Measurements from ENCODE around the gene ATP1A4.

DNA sequence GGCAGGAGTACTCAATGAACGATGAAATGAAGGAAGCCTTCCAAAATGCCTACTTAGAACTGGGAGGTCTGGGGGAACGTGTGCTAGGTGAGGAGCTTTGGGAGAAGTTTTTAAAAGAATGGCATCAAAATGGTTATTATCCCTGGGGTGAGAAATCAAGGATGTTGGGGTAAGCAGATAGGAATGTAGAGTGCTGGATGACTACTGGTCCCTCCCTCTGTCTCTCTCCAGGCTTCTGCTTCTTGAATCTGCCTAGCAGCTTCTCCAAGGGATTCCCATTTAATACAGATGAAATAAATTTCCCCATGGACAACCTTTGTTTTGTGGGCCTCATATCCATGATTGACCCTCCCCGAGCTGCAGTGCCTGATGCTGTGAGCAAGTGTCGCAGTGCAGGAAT, 20.0 kb downstream of the ATP1A4 start:
- TF ChIP-seq EP300 (IDR thresholded peaks at IDR 0.05; ENCODE audit: borderline replicate concordance in 1 of 2, control insufficient read depth in 1 of 2, low read depth in 2 of 2, low read length in 2 of 2) (no peak), CHD1 (IDR thresholded peaks at IDR 0.05; ENCODE audit: low read depth, low read length) (no peak), GABPA (IDR thresholded peaks at IDR 0.05; ENCODE audit: low read depth) (no peak), BRCA1 (IDR thresholded peaks at IDR 0.05; ENCODE audit: low read depth, low read length) (no peak), POLR2A (IDR thresholded peaks at IDR 0.05; ENCODE audit: low read depth, low read length) (no peak), POLR2AphosphoS5 (IDR thresholded peaks at IDR 0.05; ENCODE audit: low read length) (no peak), REST (IDR thresholded peaks at IDR 0.05; ENCODE audit: low read depth, low read length) (no peak), EZH2 (IDR thresholded peaks at IDR 0.05; ENCODE audit: borderline replicate concordance, control insufficient read depth, low read depth, low read length) (no peak), ETV6 (conservative IDR thresholded peaks at IDR 0.05 in 1 of 2, IDR thresholded peaks at IDR 0.05 in 1 of 2; ENCODE audit: borderline replicate concordance in 1 of 2, low read depth in 1 of 2) (no peak)
- TF ChIP-seq, protein P1, sequence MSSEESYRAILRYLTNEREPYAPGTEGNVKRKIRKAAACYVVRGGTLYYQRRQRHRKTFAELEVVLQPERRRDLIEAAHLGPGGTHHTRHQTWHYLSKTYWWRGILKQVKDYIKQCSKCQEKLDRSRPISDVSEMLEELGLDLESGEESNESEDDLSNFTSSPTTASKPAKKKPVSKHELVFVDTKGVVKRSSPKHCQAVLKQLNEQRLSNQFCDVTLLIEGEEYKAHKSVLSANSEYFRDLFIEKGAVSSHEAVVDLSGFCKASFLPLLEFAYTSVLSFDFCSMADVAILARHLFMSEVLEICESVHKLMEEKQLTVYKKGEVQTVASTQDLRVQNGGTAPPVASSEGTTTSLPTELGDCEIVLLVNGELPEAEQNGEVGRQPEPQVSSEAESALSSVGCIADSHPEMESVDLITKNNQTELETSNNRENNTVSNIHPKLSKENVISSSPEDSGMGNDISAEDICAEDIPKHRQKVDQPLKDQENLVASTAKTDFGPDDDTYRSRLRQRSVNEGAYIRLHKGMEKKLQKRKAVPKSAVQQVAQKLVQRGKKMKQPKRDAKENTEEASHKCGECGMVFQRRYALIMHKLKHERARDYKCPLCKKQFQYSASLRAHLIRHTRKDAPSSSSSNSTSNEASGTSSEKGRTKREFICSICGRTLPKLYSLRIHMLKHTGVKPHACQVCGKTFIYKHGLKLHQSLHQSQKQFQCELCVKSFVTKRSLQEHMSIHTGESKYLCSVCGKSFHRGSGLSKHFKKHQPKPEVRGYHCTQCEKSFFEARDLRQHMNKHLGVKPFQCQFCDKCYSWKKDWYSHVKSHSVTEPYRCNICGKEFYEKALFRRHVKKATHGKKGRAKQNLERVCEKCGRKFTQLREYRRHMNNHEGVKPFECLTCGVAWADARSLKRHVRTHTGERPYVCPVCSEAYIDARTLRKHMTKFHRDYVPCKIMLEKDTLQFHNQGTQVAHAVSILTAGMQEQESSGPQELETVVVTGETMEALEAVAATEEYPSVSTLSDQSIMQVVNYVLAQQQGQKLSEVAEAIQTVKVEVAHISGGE (CRISPR knock-in tag; IDR thresholded peaks at IDR 0.05): no peak
- TF ChIP-seq, protein P2, sequence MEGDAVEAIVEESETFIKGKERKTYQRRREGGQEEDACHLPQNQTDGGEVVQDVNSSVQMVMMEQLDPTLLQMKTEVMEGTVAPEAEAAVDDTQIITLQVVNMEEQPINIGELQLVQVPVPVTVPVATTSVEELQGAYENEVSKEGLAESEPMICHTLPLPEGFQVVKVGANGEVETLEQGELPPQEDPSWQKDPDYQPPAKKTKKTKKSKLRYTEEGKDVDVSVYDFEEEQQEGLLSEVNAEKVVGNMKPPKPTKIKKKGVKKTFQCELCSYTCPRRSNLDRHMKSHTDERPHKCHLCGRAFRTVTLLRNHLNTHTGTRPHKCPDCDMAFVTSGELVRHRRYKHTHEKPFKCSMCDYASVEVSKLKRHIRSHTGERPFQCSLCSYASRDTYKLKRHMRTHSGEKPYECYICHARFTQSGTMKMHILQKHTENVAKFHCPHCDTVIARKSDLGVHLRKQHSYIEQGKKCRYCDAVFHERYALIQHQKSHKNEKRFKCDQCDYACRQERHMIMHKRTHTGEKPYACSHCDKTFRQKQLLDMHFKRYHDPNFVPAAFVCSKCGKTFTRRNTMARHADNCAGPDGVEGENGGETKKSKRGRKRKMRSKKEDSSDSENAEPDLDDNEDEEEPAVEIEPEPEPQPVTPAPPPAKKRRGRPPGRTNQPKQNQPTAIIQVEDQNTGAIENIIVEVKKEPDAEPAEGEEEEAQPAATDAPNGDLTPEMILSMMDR (IDR thresholded peaks at IDR 0.05 in 2 of 3, conservative IDR thresholded peaks at IDR 0.05 in 1 of 3; ENCODE audit: control insufficient read depth in 2 of 3, extremely low read depth in 1 of 3, insufficient read depth in 1 of 3, low read depth in 3 of 3, low read length in 3 of 3): no peak
